ENCODE results near the gene CDR2. TPM values are rescaled to one million over a fixed set of nuclear protein-coding genes. Genes with fewer than 3 reads are reported as not detected.

Gene CDR2
- total and polyA plus RNA-seq, 9 of the 15 experiments (the other 6 are each of a cell fraction or from before 2014, with no cell fraction given): 4.6 to 30.3 (median 19.9) TPM

GRCh38 chr16:22374311-22375116 is at the start of gene CDR2 (continued):
- TF ChIP-seq ELK1 (CRISPR knock-in tag; IDR thresholded peaks at IDR 0.05) (no peak), CHD7 (IDR thresholded peaks at IDR 0.05; ENCODE audit: low read depth, low read length) (no peak), ZNF77 (CRISPR knock-in tag; IDR thresholded peaks at IDR 0.05) (no peak), HOXB6 (CRISPR knock-in tag; IDR thresholded peaks at IDR 0.05; ENCODE audit: borderline replicate concordance) (no peak), SIN3B (IDR thresholded peaks at IDR 0.05; ENCODE audit: low read depth) (peak; percentile 76; the same call in 1 of the 2 replicates), ZNF395 (CRISPR knock-in tag; IDR thresholded peaks at IDR 0.05) (no peak), ZBTB12 (CRISPR knock-in tag; IDR thresholded peaks at IDR 0.05) (no peak), ZFP91 (CRISPR knock-in tag; IDR thresholded peaks at IDR 0.05) (no peak)
